Measurements from ENCODE around the gene SYNGR3.

DNA sequence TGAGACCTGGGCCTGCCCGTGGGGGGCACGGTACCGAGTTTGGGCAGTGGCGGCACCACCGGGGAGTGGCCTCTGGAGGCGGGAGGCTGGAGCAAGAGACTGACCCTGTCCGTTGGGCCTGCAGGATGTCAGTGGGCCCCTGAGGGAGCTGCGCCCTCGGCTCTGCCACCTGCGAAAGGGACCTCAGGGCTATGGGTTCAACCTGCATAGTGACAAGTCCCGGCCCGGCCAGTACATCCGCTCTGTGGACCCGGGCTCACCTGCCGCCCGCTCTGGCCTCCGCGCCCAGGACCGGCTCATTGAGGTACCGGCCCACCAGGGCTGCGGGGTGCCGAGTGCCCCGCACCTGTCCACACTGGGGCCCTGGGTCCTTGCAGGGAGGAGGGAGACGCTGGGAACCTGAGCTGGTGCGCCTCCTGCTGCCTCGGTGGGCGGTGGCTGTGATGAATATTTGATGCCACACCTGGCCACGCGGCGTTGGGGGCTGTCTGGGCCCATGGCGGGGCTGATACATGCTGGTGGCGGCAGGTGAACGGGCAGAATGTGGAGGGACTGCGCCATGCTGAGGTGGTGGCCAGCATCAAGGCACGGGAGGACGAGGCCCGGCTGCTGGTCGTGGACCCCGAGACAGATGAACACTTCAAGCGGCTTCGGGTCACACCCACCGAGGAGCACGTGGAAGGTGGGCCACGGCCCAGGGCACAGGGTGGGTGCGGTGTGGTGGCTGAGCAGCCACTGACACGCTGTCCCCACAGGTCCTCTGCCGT, 46.6 kb downstream of the SYNGR3 start:
- TF ChIP-seq, protein P1, sequence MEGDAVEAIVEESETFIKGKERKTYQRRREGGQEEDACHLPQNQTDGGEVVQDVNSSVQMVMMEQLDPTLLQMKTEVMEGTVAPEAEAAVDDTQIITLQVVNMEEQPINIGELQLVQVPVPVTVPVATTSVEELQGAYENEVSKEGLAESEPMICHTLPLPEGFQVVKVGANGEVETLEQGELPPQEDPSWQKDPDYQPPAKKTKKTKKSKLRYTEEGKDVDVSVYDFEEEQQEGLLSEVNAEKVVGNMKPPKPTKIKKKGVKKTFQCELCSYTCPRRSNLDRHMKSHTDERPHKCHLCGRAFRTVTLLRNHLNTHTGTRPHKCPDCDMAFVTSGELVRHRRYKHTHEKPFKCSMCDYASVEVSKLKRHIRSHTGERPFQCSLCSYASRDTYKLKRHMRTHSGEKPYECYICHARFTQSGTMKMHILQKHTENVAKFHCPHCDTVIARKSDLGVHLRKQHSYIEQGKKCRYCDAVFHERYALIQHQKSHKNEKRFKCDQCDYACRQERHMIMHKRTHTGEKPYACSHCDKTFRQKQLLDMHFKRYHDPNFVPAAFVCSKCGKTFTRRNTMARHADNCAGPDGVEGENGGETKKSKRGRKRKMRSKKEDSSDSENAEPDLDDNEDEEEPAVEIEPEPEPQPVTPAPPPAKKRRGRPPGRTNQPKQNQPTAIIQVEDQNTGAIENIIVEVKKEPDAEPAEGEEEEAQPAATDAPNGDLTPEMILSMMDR (IDR thresholded peaks at IDR 0.05) = no peak
- no peak for TF ChIP-seq POLR2A (IDR thresholded peaks at IDR 0.05)

Measured in prostate gland (tissue), 2 donors.